D721Med (cell line): ENCODE results near the gene IRS1.

ENCODE experiments used
- DNase-seq: peaks from one replicate; pipeline ENCODE4 v3.0.0; 2011; ENCODE audit warnings: low spot score; ENCODE audit not compliant: insufficient read length
- FAIRE-seq: peaks from 2 replicates; lab custom pipeline; 2011; peaks lifted over from hg19 to GRCh38; lab: Jason Lieb, UNC
- CTCF ChIP-seq: IDR thresholded peaks from 2 replicates; pipeline ENCODE4 v1.5.1; 2012; ENCODE audit warnings: mild to moderate bottlenecking, control low read depth; ENCODE audit not compliant: insufficient read depth; ENCODE audit errors: missing control alignments

Gene IRS1

GRCh38 chr2:226803410-226803809 lies 3.8 kb upstream of the IRS1 start:
- no peak for TF ChIP-seq CTCF
- FAIRE-seq (peak; percentile 72), DNase-seq (no peak)

DNA sequence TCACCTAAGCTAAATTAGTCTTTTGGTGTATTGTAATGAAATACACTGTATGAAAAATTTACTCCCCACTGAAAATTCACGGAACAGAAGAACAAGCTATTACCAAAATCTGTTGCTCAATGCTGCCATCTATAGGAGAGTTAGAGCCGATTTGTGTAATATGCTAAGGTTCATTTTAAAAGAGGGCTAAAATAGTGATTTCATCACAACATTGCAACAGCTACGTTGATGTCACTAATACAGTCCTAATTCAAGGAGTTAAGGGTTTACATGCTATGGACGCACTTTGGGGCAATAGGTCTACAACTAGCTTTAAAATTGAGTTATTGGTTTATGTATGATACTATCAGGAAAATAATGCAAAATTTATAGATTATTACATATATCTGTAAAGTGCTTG lies 3.0 kb upstream of the IRS1 start:
- peak; percentile 91 for TF ChIP-seq CTCF
- FAIRE-seq = peak; percentile 98
- no peak for DNase-seq

DNA sequence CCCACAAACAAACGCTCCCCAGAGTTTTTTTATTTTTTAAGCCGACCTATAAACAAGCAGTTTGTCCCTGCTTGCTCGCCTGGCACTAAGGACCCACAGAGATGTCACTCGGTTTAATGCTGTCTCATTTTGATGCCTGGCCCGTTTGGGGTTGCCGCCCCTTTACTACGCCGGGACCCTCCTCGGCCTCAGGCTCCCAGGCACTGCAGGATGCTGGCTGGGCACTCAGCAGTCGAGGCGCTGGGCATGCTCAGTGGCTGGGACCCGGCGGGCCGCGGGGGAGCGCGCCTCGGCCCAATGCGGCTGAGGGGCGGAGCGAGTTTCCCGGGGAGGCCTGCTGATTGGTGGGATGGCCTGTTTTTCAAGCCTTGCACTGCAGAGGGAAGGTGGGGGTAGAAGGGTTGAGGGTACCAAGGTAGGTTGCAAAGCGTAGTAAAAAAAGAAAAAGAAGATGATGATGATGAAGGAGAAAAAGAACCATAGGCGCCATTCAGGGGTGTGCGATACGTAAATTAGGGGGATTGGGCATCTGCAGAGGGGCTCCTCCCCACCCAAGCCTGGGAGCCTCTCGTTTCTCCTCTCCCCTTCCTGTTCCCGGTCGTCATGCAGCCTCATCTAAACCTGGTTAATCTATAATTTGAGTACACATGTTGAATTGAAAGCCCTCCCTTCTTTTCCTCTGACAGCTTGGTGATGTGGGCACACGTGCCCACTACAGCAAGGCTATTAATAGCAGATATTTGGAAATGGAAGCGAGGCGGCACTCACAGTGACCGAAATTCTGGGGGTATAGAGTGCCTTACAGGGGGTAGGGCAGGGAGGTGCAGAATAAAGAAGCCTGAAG lies 1.5 kb upstream of the IRS1 start:
- no peak for FAIRE-seq

GRCh38 chr2:226799976-226800940 lies 638 bp upstream of the IRS1 start:
- FAIRE-seq (no peak), DNase-seq (no peak)
- TF ChIP-seq CTCF = no peak

More for the DNA sequence above, 1.5 kb upstream of the IRS1 start:
- DNase-seq = peak; percentile 76
- TF ChIP-seq CTCF = no peak

GRCh38 chr2:226798422-226799210 lies 1.0 kb downstream of the IRS1 start:
- FAIRE-seq (no peak), DNase-seq (no peak)
- no peak for TF ChIP-seq CTCF

GRCh38 chr2:226797989-226798421 lies 1.6 kb downstream of the IRS1 start:
- no peak for TF ChIP-seq CTCF
- FAIRE-seq (no peak), DNase-seq (no peak)
